Measurements from ENCODE around the gene TBXA2R. TPM values are rescaled to one million over a fixed set of nuclear protein-coding genes. Genes with fewer than 3 reads are reported as not detected.

The TBXA2R gene
- total and polyA plus RNA-seq, 2 experiments from 2014 or later = 0.70 to 2.0 TPM

DNA sequence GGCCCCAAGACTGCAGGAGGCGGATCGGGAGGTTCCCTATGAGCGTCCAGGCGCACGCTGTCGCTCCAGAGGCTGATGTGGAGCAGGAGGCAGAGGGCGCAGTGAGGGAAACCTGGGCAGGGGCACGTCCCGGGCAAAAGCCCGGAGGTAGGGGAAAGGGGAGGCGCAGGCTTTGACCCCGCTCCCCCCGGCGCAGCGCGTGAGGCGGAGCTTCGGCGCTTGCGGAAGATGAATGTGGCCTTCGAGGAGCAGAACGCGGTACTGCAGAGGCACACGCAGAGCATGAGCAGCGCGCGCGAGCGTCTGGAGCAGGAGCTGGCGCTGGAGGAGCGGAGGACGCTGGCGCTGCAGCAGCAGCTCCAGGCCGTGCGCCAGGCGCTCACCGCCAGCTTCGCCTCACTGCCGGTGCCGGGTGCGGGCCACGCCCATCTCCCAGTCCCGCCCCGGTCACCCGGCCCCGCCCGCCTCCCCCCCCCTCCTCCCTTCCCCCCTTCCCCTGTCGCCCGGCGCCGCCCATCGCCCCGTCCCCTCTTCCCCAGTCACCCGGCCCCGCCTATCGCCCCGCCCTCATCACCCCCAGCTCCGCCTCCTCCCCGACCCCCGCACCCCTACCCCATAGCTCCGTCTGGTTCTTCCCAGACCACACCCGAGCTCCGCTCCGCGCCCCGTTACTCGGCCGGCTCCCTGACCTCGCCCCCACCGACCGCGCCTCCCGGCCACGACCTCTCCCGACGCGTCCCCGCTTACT, 29.8 kb downstream of the TBXA2R start:
- WGBS (ENCODE audit: low lambda C conversion rate, missing lambda C conversion rate) = 13% methylated on average over 29 of the region's 78 CpGs
- H3K79me2 ChIP-seq = peaks cover 3% of the 10 kb centered on the region
- H4K20me1 ChIP-seq (ENCODE audit: insufficient read depth, poor library complexity, severe bottlenecking) = peaks cover 3% of the 10 kb centered on the region
- H3K9me2 ChIP-seq (replicated peaks; ENCODE audit: insufficient read depth) = no peaks in the 10 kb centered on the region
- H3K4me3 ChIP-seq = no peak overlapping the region
- no peaks in the 10 kb centered on the region for H3K9me3 ChIP-seq (ENCODE audit: low read depth)
- peaks cover 9% of the 10 kb centered on the region for H3K4me1 ChIP-seq (ENCODE audit: insufficient read depth)
- TF ChIP-seq EZH2 (IDR thresholded peaks at IDR 0.05; ENCODE audit: borderline replicate concordance) = no peak
- no peak for TF ChIP-seq CTCF (IDR thresholded peaks at IDR 0.05; ENCODE audit: poor library complexity)
- TF ChIP-seq EZH2phosphoT487 (IDR thresholded peaks at IDR 0.05; ENCODE audit: low read depth, severe bottlenecking, unreplicated experiment) = no peak
- H3K36me3 ChIP-seq (replicated peaks; ENCODE audit: insufficient read depth, low read depth) = no peaks in the 10 kb centered on the region
- no peak overlapping the region for H3K27ac ChIP-seq
- no peaks in the 10 kb centered on the region for H3K27me3 ChIP-seq
- DNase-seq (ENCODE audit: low spot score) = peak; percentile 88
- H2AFZ ChIP-seq = no peak overlapping the region
- H3K4me2 ChIP-seq = peak overlapping the region; percentile 82

- TF ChIP-seq EZH2phosphoT487 (IDR thresholded peaks at IDR 0.05; ENCODE audit: low read depth, severe bottlenecking, unreplicated experiment) (no peak), CTCF (IDR thresholded peaks at IDR 0.05; ENCODE audit: poor library complexity) (no peak), EZH2 (IDR thresholded peaks at IDR 0.05; ENCODE audit: borderline replicate concordance) (no peak)
- no peaks in the 10 kb centered on the region for H3K27me3 ChIP-seq
Measured at GRCh38 chr19:3575949-3576673, 30.6 kb downstream of the TBXA2R start.

GRCh38 chr19:3575260-3575741, 31.4 kb downstream of the TBXA2R start:
- Histone ChIP-seq H2AFZ (no peak overlapping the region), H3K9me3 (ENCODE audit: low read depth) (no peaks in the 10 kb centered on the region), H3K36me3 (replicated peaks; ENCODE audit: insufficient read depth, low read depth) (no peaks in the 10 kb centered on the region), H3K27me3 (no peaks in the 10 kb centered on the region), H3K4me2 (no peak overlapping the region), H3K27ac (no peak overlapping the region), H3K9me2 (replicated peaks; ENCODE audit: insufficient read depth) (no peaks in the 10 kb centered on the region), H3K4me3 (no peak overlapping the region), H3K79me2 (peaks cover 3% of the 10 kb centered on the region), H3K4me1 (ENCODE audit: insufficient read depth) (peaks cover 9% of the 10 kb centered on the region), H4K20me1 (ENCODE audit: insufficient read depth, poor library complexity, severe bottlenecking) (peaks cover 3% of the 10 kb centered on the region)
- DNase-seq (ENCODE audit: low spot score) = no peak
- peak; percentile 22 for TF ChIP-seq CTCF (IDR thresholded peaks at IDR 0.05; ENCODE audit: poor library complexity)
- TF ChIP-seq EZH2 (IDR thresholded peaks at IDR 0.05; ENCODE audit: borderline replicate concordance) = no peak
- 88% methylated on average over 19 of the region's 19 CpGs for WGBS (ENCODE audit: low lambda C conversion rate, missing lambda C conversion rate)

More at GRCh38 chr19:3575949-3576673, 30.6 kb downstream of the TBXA2R start:
- Histone ChIP-seq H3K9me3 (ENCODE audit: low read depth) (no peaks in the 10 kb centered on the region), H3K9me2 (replicated peaks; ENCODE audit: insufficient read depth) (no peaks in the 10 kb centered on the region), H3K4me2 (peak overlapping the region; percentile 82), H2AFZ (no peak overlapping the region), H3K4me3 (no peak overlapping the region), H3K36me3 (replicated peaks; ENCODE audit: insufficient read depth, low read depth) (no peaks in the 10 kb centered on the region), H3K27ac (no peak overlapping the region), H3K79me2 (peaks cover 3% of the 10 kb centered on the region), H3K4me1 (ENCODE audit: insufficient read depth) (peaks cover 9% of the 10 kb centered on the region), H4K20me1 (ENCODE audit: insufficient read depth, poor library complexity, severe bottlenecking) (peaks cover 3% of the 10 kb centered on the region)
- DNase-seq (ENCODE audit: low spot score) = no peak
- 77% methylated on average over 24 of the region's 29 CpGs for WGBS (ENCODE audit: low lambda C conversion rate, missing lambda C conversion rate)
